Inflammatory macrophage (primary cell): ENCODE measurements around the gene KDM8.
"Not testable (repeated sequence)": the region's sequence is repeated elsewhere in the genome, so short reads cannot be mapped to it uniquely, and the experiment has no call there.

ENCODE experiments used
- DNase-seq, 2 donors: peaks; one replicate each; pipeline ENCODE4 v3.0.0-alpha.2; 2020 to 2022

KDM8 gene

DNA sequence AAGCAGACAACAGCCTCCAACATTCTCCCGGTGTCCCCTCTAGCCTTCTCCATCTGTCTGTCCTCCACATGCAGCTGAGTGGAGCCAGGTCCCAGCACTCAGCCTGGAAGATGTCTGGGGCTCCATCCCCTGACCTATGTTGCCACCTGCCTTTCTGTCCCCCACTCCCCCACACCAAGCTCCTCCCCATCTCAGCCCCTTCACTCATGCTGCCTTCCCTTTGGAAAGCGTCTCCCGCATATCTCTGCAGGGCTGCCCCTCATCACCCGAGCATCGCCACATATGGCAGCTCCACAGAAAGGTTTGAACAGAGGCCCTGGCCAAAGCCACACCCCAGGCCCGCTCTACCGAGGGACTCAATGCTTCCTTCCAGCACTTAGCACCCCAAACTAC lies 41.0 kb downstream of the KDM8 start:
- DNase-seq, result no peak

DNA sequence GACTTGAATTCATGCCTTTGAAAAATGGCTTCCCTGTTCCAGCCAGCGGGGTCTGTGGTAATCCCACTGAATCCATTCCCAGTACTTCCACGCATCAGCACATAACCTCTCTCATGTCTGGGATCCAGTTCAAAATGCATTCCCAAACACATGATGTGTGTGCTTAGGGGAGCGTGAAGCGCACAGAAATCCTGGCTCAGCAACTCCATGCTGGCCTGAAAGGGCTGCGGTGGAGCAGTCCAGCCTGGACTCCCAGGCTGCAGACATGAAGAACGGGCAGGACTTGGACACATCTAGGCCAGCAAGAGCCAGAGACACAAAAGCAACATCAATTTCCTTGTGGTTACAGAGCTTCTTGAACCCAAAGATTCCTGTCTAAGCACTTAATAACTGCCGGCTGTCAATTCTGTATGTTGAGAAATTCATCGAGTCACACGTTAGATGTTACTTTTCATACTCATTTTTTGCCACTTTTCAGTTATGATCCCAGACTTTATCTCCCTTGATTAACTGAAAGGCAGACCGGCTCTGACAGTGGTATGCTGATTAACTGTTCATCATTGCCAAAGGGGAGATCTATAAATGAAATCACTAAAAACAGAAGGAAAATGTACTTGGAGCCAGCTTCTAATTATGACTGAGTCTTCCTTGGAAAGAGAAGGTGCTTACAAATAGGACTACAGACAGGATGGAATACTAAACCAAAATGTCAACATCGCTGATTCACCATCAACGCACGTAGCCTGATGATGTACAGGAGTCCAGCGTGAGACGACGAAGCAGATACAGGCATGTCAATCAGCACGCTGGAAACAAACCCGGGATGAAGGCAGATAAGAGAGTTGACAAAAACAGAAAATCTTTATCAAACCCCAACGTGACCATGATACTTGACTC lies 42.2 kb downstream of the KDM8 start:
- DNase-seq, result no peak

DNA sequence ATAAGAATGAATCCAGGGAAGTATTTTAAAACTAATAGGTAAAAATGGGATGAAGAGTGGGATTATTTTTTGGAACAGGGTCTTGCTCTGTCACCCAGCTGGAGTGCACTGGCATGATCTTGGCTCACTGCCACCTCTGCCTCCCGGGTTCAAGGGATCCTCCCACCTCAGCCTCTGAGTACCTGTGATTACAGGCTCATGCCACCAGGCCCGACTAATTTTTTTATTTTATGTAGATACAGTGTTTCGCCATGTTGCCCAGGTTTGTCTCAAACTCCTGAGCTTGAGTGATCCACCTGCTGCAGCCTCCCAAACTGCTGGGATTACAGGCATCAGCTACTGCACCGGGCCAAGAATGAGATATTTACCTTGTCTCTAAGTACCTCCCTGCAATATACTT lies 43.1 kb downstream of the KDM8 start:
- no peak for DNase-seq

GRCh38 chr16:27247076-27247475 lies 43.8 kb downstream of the KDM8 start:
- DNase-seq, result peak; percentile 76 to 88

- DNase-seq, result no peak
Observed at GRCh38 chr16:27248036-27248435, 44.7 kb downstream of the KDM8 start.

DNA sequence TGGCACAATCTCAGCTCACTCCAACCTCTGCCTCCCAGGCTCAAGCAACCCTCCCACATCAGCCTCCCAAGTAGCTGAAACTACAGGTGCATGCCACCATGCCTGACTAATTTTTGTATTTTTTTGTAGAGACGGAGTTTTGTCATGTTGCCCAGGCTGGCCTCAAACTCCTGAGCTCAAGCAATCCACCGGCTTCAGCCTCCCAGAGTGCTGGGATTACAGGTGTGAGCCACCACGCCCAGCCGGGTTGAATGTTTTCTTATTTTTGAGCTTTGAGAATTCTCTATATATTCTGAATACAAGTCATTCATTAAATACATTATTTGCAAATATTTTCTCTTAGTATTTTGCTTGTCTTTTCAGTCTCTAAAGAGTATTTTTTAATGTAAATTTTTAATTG lies 45.6 kb downstream of the KDM8 start:
- not testable (repeated sequence) for DNase-seq

- DNase-seq, result no peak
Observed at GRCh38 chr16:27251541-27252205, 48.3 kb downstream of the KDM8 start.

DNA sequence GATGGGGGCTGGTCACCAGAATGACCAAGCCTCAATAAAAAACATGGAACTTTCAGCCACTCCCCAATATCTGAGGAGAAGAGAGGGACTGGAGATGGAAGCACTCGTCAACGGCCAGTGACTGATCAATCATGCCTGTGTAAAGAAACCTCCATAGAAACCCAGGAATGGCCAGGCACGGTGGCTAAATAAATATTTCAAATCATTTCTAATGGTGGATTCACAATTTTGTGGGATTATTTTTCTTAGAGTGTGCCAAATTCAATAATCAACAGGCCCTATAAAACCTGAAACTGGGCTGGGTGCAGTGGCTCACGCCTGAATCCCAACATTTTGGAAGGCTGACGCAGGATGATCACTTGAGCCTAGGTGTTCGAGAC lies 48.9 kb downstream of the KDM8 start:
- no peak for DNase-seq

DNA sequence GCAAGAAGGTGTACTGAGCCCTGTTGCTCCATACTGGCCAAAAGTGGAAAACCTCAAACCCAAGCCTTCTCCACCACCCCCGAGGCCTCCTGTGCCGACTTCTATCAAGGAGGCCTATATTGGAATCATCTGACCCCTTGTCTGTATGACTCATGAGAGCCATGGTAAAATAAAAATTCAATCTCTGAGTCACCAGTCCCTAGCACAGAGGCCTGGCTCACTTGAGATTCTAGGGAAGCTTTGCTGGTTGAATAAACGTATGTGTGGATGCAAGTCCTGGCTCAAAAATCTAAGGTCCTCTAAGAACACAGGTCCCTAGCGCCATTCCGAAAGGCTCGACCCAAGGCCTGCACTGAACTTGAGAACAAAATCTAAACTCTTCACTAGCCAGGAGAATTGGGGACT lies 50.2 kb downstream of the KDM8 start:
- peak; percentile 73 to 88 for DNase-seq

DNA sequence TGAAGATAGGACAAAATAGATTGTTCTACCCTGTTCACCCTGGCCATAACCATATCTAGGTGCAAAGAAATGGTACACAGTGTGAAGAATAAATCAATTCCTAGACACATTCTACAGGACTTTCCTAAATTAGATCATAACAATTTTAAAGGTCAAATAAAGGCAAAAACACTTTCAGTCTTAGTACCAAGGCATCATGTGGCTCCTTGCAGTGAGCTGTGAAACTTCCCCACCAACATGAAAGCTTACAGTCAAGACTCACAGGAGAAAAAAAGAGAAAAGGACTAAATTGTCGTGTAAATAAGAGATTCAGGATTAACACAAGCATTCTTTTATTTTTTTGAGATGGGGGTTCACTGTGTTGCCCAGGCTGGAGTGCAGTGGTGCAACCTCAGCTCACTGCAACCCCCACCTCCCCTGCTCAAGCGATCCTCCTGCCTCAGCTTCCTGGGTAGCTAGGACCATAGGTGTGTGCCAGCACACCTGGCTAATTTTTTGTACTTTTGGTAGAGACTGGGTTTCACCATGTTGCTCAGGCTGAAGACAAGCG lies 51.0 kb downstream of the KDM8 start:
- DNase-seq, result peak; percentile 68 to 79

DNA sequence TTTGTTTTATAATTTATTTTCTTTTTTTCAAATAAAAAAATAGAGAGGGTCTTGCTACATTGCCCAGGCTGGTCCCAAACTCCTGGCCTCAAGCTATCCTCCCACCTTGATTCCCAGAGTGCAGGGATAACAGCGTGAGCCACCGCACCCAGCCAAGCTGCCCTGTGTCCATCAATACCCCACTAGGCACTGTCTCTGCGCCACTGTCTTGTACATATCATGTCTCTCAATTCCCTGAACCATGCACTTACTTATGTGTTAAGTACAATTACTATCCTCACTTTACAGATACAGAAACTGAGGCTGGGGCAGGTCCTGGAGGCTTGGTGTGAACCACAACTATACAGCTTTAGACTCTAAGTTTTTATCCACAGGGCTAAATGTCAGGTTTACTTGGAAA lies 53.5 kb downstream of the KDM8 start:
- no peak for DNase-seq

- no peak for DNase-seq
Observed at GRCh38 chr16:27257271-27257670, 53.9 kb downstream of the KDM8 start.

- no peak for DNase-seq
Observed at GRCh38 chr16:27258241-27258734, 55.0 kb downstream of the KDM8 start.

DNA sequence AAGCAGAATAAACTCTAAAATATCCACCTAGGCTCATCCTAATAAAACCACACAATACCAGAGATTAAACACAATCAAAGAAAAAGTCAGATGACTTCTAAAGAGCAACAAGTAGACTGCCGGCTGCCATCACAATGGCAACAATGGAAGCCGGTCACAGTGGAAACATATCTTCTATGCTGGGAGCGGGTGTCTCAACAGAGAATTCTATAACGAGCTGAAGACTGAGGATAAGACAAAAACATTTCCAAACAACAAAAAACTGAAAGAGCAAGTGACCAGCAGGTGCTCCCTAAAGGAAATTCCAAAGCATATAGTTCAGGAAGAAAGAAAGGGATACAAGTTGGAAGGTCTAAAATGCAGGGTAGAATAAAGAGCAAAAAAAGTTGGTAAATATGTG lies 56.4 kb downstream of the KDM8 start:
- no peak for DNase-seq

DNA sequence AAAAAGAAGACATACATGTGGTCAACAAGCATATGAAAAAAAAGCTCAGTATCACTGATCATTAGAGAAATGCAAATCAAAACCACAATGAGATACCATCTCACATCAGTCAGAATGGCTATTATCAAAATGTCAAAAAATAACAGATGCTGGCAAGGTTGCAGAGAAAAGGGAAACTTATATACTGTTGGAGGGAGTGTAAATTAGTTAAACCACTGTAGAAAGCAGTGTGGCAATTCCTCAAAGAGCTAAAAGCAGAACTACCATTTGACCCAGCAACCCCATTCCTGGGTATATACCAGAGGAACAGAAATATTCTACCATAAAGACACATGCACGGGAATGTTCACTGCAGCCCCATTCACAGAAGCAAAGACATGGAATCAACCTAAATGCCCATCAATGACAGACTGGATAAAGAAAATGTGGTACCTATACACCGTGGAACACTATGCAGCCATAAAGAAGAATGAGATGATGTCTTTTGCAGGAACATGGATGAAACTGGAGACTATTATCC lies 59.6 kb downstream of the KDM8 start:
- DNase-seq, result peak; percentile 62 to 77

DNA sequence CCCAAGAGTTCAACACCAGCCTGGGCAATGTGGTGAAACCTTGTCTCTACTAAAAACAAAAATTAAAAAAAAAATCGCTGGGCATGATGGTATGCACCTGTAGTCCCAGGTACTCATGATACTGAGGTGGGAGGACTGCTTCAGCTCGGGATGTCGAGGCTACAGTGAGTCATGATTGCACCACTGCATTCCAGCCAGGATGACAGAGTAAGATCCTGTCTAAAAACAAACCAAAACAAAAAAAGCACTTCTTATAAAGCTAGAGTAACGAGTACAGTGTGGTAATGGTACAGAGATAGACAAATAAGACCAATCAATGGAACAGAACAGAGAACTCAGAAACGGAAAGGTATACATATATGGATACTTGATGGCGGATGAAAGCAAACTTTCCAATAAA lies 60.8 kb downstream of the KDM8 start:
- peak in 1 of 2 donors; percentile 57 for DNase-seq

DNA sequence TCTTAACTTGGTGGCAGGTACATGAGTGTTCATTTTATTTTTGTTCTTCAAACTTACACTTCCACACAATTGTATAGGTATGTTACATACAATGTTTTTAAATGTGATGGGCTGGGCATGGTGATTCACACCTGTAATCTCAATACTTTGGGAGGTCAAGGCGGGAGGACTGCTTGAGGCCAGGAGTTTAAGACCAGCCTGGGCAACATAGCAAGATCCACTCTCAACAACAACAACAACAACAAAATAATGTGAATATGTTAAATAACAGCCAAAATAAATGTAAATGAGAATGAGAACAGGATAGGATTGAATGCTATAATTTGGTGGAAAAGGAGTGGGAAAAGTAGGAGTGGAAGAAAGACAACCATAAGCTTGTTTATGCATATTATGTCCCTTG lies 62.7 kb downstream of the KDM8 start:
- no peak for DNase-seq

DNA sequence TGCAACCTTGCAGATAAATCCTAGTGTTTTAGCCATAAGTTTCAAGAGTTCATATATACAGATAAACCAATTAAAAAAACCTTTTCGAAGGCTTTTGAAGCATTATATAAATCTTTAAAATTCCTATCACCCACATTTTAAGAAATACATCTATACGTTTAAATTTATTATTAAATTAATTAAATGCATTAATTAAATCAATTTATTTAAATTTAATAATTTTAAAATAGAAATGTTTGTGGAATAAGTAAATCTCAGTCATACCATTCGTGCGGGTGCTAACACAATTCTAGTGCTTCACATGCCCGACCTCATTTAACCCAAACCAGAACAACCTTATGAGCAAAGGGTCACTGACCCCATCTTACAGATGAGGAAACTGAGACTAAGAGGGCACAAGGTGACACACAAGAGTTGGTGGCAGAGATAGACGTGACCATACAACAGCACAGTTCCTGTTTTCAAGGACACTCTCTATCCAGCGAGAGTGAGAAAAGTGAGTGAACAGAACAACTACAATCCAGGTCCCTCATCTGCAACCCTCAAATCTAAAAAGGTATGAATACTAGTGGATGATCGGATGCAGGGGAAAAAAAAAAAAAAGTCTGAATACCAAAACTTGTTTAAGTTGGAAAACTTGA lies 63.8 kb downstream of the KDM8 start:
- peak; percentile 42 to 43 for DNase-seq

DNA sequence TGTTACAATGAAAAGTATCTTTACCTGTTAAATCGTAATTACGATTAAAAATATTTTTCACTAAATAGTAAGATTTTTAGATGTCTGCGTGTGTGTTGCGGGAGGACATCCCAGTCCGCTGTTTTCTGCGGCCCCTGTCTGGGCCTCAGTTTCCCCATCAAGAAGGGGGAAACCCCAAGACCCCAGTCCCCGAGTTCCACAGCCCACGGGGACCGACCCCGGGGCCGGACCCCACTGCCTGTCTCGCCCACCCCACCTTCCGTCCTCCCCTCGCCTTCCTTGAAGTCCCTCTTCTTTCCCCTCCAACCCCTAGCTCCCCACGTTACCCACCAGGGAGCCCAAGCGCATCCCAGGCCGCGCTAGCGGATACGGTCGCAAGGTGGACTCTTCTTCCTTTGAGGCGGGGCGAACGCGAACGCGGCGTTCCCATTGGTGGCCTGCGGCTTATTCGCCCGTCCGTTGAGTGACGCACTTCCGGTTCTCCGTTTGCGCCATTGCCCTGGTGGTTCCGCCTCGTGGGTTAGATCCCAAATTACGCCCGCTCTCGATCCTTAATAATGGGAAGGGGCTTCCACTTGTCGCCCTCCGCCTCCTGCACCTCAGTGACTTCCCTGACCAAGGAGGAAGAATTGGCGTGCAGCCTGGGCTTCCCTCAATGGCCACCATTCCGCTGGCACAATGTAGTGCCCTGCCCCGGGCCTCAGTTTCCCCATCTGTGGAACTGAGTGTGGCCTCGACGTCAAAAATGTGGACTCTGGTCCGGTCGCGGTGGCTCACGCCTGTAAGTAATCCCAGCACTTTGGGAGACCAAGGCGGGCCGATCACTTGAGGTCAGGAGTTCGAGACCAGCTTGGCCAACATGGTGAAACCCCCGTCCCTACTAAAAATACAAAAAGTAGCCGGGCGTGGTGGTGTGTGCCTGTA lies 65.3 kb downstream of the KDM8 start, which contains the start of gene NSMCE1:
TSS of gene NSMCE1 (minus strand) at position 397 of the 924 bp plus-strand sequence. CDS start 11,202 bp downstream, outside the sequence.
- peak; percentile 98 to 99 for DNase-seq

- DNase-seq, result no peak
Observed at GRCh38 chr16:27269300-27270150, 66.2 kb downstream of the KDM8 start.

DNA sequence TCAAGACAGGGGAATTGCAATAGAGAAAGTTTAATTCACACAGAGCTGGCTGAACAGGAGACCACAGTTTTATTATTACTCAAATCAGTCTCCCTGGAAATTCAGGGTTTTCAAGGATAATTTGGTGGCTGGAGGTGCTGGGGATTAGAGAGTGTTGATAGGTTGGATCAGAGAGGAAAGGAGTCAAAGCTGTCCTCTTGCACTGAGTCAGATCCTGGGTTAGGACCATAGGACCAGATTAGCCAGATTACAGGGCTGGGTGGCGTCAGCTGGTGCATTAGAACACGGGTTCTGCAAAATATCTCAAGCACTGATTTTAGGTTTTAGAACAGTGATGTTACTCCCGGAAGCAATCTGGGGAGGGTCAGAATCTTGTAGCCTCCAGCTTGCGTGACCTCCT lies 67.0 kb downstream of the KDM8 start:
- no peak for DNase-seq
